ENCODE results near the gene TLR2. TPM values are rescaled to one million over a fixed set of nuclear protein-coding genes. Genes with fewer than 3 reads are reported as not detected.

The TLR2 gene
- polyA plus RNA-seq, 1 donor (not counting 4 experiments of a cell fraction or from before 2014, with no cell fraction given) = 1.8 TPM

GRCh38 chr4:153725136-153725830, 41.2 kb downstream of the TLR2 start:
- no peaks in the 10 kb centered on the region for H3K9me3 ChIP-seq (ENCODE audit: control insufficient read depth, low read depth, low read length)
- H3K4me3 ChIP-seq (ENCODE audit: control insufficient read depth in 2 of 3, extremely low read depth in 1 of 3, insufficient read depth in 2 of 3, low read depth in 1 of 3, low read length in 3 of 3) = no peak overlapping the region
- TF ChIP-seq, protein P1, sequence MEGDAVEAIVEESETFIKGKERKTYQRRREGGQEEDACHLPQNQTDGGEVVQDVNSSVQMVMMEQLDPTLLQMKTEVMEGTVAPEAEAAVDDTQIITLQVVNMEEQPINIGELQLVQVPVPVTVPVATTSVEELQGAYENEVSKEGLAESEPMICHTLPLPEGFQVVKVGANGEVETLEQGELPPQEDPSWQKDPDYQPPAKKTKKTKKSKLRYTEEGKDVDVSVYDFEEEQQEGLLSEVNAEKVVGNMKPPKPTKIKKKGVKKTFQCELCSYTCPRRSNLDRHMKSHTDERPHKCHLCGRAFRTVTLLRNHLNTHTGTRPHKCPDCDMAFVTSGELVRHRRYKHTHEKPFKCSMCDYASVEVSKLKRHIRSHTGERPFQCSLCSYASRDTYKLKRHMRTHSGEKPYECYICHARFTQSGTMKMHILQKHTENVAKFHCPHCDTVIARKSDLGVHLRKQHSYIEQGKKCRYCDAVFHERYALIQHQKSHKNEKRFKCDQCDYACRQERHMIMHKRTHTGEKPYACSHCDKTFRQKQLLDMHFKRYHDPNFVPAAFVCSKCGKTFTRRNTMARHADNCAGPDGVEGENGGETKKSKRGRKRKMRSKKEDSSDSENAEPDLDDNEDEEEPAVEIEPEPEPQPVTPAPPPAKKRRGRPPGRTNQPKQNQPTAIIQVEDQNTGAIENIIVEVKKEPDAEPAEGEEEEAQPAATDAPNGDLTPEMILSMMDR (optimal IDR thresholded peaks at IDR 0.05 in 1 of 3, IDR thresholded peaks at IDR 0.05 in 1 of 3, conservative IDR thresholded peaks at IDR 0.05 in 1 of 3; ENCODE audit: extremely low read depth in 1 of 3, insufficient read depth in 2 of 3, low read length in 3 of 3) = no peak
- TF ChIP-seq EZH2 (IDR thresholded peaks at IDR 0.05; ENCODE audit: low read length) = no peak
- H3K27ac ChIP-seq (ENCODE audit: control insufficient read depth, insufficient read depth, low read length) = no peak overlapping the region
- no peaks in the 10 kb centered on the region for H4K20me1 ChIP-seq (ENCODE audit: control insufficient read depth, extremely low read depth, insufficient read depth, low read length)
- no peaks in the 10 kb centered on the region for H3K36me3 ChIP-seq (ENCODE audit: control insufficient read depth in 2 of 2, extremely low read depth in 1 of 2, insufficient read depth in 2 of 2, low read length in 2 of 2)
- dilution Hi-C loops (cut with MboI; ENCODE audit: extremely low pct_ligation_motif_present, low sequenced_read_pairs) = no loop called here
- no peak overlapping the region for H3K9ac ChIP-seq (ENCODE audit: control insufficient read depth, extremely low read depth, insufficient read depth, low read length)
- no peak overlapping the region for H2AFZ ChIP-seq (ENCODE audit: control insufficient read depth, low read length)
- no peaks in the 10 kb centered on the region for H3K79me2 ChIP-seq (ENCODE audit: control insufficient read depth, insufficient read depth, low read length)
- no peaks in the 10 kb centered on the region for H3K9me1 ChIP-seq (ENCODE audit: control insufficient read depth, extremely low read depth, insufficient read depth, low read length)
- no peaks in the 10 kb centered on the region for H3K27me3 ChIP-seq (ENCODE audit: control insufficient read depth, extremely low read depth, insufficient read depth, low read length)
- H3K4me1 ChIP-seq (ENCODE audit: control insufficient read depth, extremely low read depth, insufficient read depth, low read length) = no peaks in the 10 kb centered on the region
- FAIRE-seq = no peak
- no peak overlapping the region for H3K4me2 ChIP-seq (ENCODE audit: control insufficient read depth, extremely low read depth, insufficient read depth, low read depth, low read length)
- DNase-seq (ENCODE audit: low read depth, low spot score) = no peak

GRCh38 chr4:153725831-153726154, 41.7 kb downstream of the TLR2 start:
- TF ChIP-seq, protein P1 (optimal IDR thresholded peaks at IDR 0.05 in 1 of 3, IDR thresholded peaks at IDR 0.05 in 1 of 3, conservative IDR thresholded peaks at IDR 0.05 in 1 of 3; ENCODE audit: extremely low read depth in 1 of 3, insufficient read depth in 2 of 3, low read length in 3 of 3) = no peak
- TF ChIP-seq EZH2 (IDR thresholded peaks at IDR 0.05; ENCODE audit: low read length) = no peak

More at GRCh38 chr4:153725831-153726154, 41.7 kb downstream of the TLR2 start:
- Histone ChIP-seq H3K27me3 (ENCODE audit: control insufficient read depth, extremely low read depth, insufficient read depth, low read length) (no peaks in the 10 kb centered on the region), H3K79me2 (ENCODE audit: control insufficient read depth, insufficient read depth, low read length) (no peaks in the 10 kb centered on the region), H3K9ac (ENCODE audit: control insufficient read depth, extremely low read depth, insufficient read depth, low read length) (no peak overlapping the region), H3K9me3 (ENCODE audit: control insufficient read depth, low read depth, low read length) (no peaks in the 10 kb centered on the region), H3K27ac (ENCODE audit: control insufficient read depth, insufficient read depth, low read length) (no peak overlapping the region), H3K9me1 (ENCODE audit: control insufficient read depth, extremely low read depth, insufficient read depth, low read length) (no peaks in the 10 kb centered on the region), H3K4me2 (ENCODE audit: control insufficient read depth, extremely low read depth, insufficient read depth, low read depth, low read length) (no peak overlapping the region), H4K20me1 (ENCODE audit: control insufficient read depth, extremely low read depth, insufficient read depth, low read length) (no peaks in the 10 kb centered on the region), H3K4me1 (ENCODE audit: control insufficient read depth, extremely low read depth, insufficient read depth, low read length) (no peaks in the 10 kb centered on the region), H2AFZ (ENCODE audit: control insufficient read depth, low read length) (no peak overlapping the region), H3K4me3 (ENCODE audit: control insufficient read depth in 2 of 3, extremely low read depth in 1 of 3, insufficient read depth in 2 of 3, low read depth in 1 of 3, low read length in 3 of 3) (no peak overlapping the region), H3K36me3 (ENCODE audit: control insufficient read depth in 2 of 2, extremely low read depth in 1 of 2, insufficient read depth in 2 of 2, low read length in 2 of 2) (no peaks in the 10 kb centered on the region)
- dilution Hi-C loops (cut with MboI; ENCODE audit: extremely low pct_ligation_motif_present, low sequenced_read_pairs) = no loop called here
- FAIRE-seq (no peak), DNase-seq (ENCODE audit: low read depth, low spot score) (no peak)
